Activated CD4-positive, alpha-beta memory T cell treated with anti-CD3 and anti-CD28 coated beads for 36 hours (primary cell): ENCODE measurements around the gene BCAP31. TPM values are rescaled to one million over a fixed set of nuclear protein-coding genes. Genes with fewer than 3 reads are reported as not detected.
A peak's percentile ranks its signal among the peaks of the same experiment; 100 is the strongest.

Experiments used
- CTCF ChIA-PET: fragments of 350-600 bp; sonication (Branson Sonifier 250); formaldehyde crosslinking; loops from one replicate; lab custom pipeline; 2021; ENCODE audit warnings: antibody characterized with exemption, inconsistent platforms; lab: Charles Lee
- POLR2A ChIA-PET: fragments of 350-600 bp; sonication (Branson Sonifier 250); formaldehyde crosslinking; loops from one replicate; lab custom pipeline; 2021; ENCODE audit warnings: antibody characterized with exemption; lab: Charles Lee
- DNase-seq: peaks from one replicate; pipeline ENCODE4 v3.0.0-alpha.2; 2020
- H3K27ac Mint-ChIP-seq: one replicate; pipeline ENCODE4 v1.8.0; 2021; ENCODE audit warnings: mixed read lengths
- H3K27me3 Mint-ChIP-seq: one replicate; pipeline ENCODE4 v1.8.0; 2021; ENCODE audit warnings: mixed read lengths
- H3K36me3 Mint-ChIP-seq: one replicate; pipeline ENCODE4 v1.8.0; 2021; ENCODE audit warnings: mixed read lengths
- H3K4me1 Mint-ChIP-seq: one replicate; pipeline ENCODE4 v1.8.0; 2021; ENCODE audit warnings: low read depth, mixed read lengths
- H3K4me3 Mint-ChIP-seq: one replicate; pipeline ENCODE4 v1.8.0; 2021; ENCODE audit warnings: mild to moderate bottlenecking, mixed read lengths
- H3K9me3 Mint-ChIP-seq: one replicate; pipeline ENCODE4 v1.8.0; 2021; ENCODE audit warnings: mixed read lengths
- intact Hi-C: fragments of 100-400 bp; cut with micrococcal nuclease; formaldehyde crosslinking; loops from one replicate; pipeline ENCODE4 v1.15.1; 2023
- total RNA-seq, 2 experiments: library from RNA; stranded (reverse); gene quantifications; one replicate each; pipeline ENCODE4 v1.2.3, GENCODE V29; 2021

BCAP31 gene
- total RNA-seq, 2 experiments from 2014 or later: 119 to 121 TPM

DNA sequence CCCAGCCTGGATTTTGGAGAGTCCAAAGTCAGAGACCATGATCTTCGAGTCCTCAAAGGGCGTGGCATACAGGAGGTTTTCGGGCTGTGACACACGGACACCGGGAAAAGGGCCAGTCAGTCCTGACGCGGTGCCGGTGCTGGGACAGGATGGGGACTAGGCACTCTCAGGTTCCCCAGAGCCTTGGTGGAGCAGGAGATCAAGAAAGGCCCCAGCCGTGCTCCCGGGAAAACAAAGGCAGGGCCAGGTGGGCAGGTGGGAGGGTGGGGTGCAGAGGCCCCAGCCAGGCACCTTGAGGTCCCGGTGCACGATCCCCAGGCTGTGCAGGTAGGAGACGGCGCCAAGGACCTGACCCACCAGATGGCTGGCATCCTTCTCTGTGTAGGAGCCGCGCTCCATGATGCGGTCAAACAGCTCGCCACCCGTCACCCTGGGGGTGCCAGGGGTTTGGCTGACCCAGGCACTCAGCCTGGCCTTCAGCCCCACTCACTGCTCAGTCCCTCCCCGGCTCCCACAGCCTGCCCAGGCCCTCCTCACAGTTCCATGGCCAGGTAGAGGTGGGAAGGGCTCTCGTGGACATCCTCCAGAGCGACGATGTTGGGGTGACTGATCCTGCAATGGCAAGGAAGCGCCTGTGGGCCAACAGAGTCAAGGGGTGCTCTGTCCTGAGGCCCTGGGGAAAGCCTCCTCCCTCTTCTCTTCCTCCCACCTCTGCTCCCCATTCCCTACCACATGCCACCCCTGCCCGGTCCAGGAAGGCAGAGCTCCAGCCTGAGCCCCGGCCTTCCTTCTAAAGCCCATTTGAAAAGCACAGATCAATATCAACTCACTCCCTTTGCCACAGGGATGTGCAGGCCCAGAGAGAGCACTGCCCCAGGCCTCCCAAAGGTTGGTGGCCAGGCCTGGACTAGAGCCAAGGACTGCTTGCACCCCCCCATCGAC, 52.3 kb downstream of the BCAP31 start:
- DNase-seq: no peak
- no peaks in the 10 kb centered on the region for H3K9me3 Mint-ChIP-seq
- CTCF ChIA-PET: interaction anchor here (1.5 to 5.5 kb wide), 2 partner anchors 62 to 133 kb away, joined by 5 to 35 read pairs; no protein-coding TSS in a partner anchor
- POLR2A ChIA-PET: no interaction called here
- intact Hi-C loops: no loop called here
- peaks cover 16% of the 10 kb centered on the region for H3K27me3 Mint-ChIP-seq
- peaks cover 9% of the 10 kb centered on the region for H3K4me1 Mint-ChIP-seq
- no peak overlapping the region for H3K4me3 Mint-ChIP-seq
- H3K36me3 Mint-ChIP-seq: no peaks in the 10 kb centered on the region
- no peak overlapping the region for H3K27ac Mint-ChIP-seq

DNA sequence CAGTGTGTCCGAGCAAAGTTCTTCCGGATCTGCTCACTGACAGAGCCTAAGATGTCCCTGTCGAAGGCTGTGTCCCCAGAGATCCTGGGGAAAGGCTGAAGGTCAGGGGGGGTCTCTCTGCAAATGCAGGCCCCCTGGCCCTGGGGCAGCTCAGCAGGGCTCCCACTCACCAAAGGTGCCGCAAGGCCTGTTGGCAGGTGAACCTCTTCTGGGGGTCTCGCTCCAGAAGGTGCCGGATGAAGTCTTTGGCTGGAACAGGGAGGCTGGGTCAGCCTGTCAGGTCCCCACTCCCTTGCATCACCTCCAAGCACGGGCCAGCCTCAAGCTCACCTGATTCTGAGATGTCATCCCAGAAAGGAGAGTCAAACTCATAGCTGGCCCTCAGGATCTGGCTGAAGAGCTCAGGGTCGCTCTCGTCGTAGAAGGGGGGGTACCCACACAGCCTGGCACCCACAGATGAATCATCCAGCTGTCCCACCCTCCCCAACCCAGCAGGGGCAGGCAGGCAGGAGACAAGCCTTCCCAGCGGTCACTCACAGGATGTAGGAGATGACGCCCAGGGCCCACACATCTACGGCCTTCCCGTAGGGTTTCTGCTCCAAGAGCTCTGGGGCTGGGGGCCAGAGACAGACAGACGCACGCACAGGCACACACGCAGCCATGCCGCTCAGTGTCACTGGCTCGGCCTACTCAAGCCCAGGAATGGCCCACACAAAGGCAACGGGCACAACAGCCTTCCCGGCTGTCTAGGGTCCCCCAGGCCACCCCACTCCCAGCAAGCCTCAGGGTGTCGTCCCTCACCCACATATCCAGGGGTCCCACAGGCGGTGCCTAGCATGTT, 53.2 kb downstream of the BCAP31 start:
- POLR2A ChIA-PET: no interaction called here
- no peaks in the 10 kb centered on the region for H3K9me3 Mint-ChIP-seq
- no peaks in the 10 kb centered on the region for H3K36me3 Mint-ChIP-seq
- peaks cover 9% of the 10 kb centered on the region for H3K4me1 Mint-ChIP-seq
- H3K27me3 Mint-ChIP-seq: peaks cover 16% of the 10 kb centered on the region
- CTCF ChIA-PET: interaction anchor here (0.5 to 6.3 kb wide), 4 partner anchors 61 to 132 kb away, joined by 3 to 49 read pairs (median 20); no protein-coding TSS in a partner anchor
- H3K4me3 Mint-ChIP-seq: no peak overlapping the region
- DNase-seq: no peak
- intact Hi-C loops: no loop called here
- H3K27ac Mint-ChIP-seq: no peak overlapping the region

GRCh38 chrX:153669901-153670731, 54.1 kb downstream of the BCAP31 start:
- ChIA-PET POLR2A (no interaction called here), CTCF (interaction anchor here (0.5 to 6.3 kb wide), 9 partner anchors 14 to 630 kb away, joined by 3 to 50 read pairs (median 6); no protein-coding TSS in a partner anchor)
- no peak overlapping the region for H3K27ac Mint-ChIP-seq
- intact Hi-C loops: loop anchor here (2.0 to 10.0 kb wide), 4 partner anchors 133 to 728 kb away; no protein-coding TSS in a partner anchor
- H3K36me3 Mint-ChIP-seq: no peaks in the 10 kb centered on the region
- H3K27me3 Mint-ChIP-seq: peaks cover 16% of the 10 kb centered on the region
- H3K9me3 Mint-ChIP-seq: no peaks in the 10 kb centered on the region
- no peak overlapping the region for H3K4me3 Mint-ChIP-seq
- DNase-seq: no peak
- H3K4me1 Mint-ChIP-seq: peaks cover 9% of the 10 kb centered on the region

DNA sequence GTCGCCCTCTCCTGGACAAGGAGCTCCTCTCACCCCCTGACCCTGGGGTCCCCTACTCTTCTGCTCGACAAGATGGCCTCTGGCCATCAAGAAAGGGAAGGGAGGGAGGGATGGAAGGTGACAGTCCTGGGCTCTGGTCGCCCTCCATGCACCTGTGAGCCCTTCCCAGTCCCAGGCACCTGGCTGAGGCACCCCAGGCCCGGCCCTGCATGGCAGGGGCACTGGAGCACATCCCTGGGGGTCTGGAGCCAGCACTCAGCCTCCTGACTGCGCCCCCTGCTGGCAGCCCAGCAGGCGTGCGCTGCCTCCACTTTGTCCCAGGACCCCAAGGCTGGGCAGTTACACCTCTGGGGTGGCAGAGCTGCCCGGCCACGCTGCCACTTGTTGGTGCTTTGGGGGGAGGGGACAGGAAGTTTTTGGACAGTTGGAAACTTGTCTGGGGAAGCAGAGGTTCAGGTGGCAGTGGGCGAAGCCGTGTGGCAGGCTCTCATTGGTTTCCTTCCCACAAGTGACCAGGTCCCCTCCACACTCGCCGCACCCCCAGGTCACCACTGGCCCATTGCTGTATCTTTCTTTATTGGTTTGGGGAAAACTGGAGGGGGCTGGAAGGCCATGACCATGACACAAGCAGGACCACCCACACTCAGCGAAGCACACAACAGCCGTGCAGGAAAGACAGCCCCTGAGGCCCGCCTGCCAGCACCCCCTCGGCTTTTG, 54.9 kb downstream of the BCAP31 start:
- no peak overlapping the region for H3K4me3 Mint-ChIP-seq
- intact Hi-C loops: loop anchor here (2.0 to 10.0 kb wide), 4 partner anchors 132 to 727 kb away; no protein-coding TSS in a partner anchor
- ChIA-PET POLR2A (no interaction called here), CTCF (interaction anchor here (0.7 to 6.3 kb wide), 20 partner anchors 10 to 727 kb away, joined by 3 to 50 read pairs (median 8); partner anchors contain the start of genes DUSP9 and SLC6A8)
- no peak overlapping the region for H3K27ac Mint-ChIP-seq
- H3K27me3 Mint-ChIP-seq: peaks cover 11% of the 10 kb centered on the region
- H3K4me1 Mint-ChIP-seq: peaks cover 9% of the 10 kb centered on the region
- no peaks in the 10 kb centered on the region for H3K9me3 Mint-ChIP-seq
- peak; percentile 43 for DNase-seq
- no peaks in the 10 kb centered on the region for H3K36me3 Mint-ChIP-seq

GRCh38 chrX:153668423-153669173, 55.6 kb downstream of the BCAP31 start:
- POLR2A ChIA-PET: no interaction called here
- intact Hi-C loops: loop anchor here (2.0 to 10.0 kb wide), 4 partner anchors 131 to 726 kb away; no protein-coding TSS in a partner anchor
- no peaks in the 10 kb centered on the region for H3K36me3 Mint-ChIP-seq
- H3K9me3 Mint-ChIP-seq: no peaks in the 10 kb centered on the region
- H3K4me1 Mint-ChIP-seq: peaks cover 7% of the 10 kb centered on the region
- no peak for DNase-seq
- peaks cover 8% of the 10 kb centered on the region for H3K27me3 Mint-ChIP-seq
- CTCF ChIA-PET: interaction anchor here (0.6 to 6.3 kb wide), 28 partner anchors 10 to 726 kb away, joined by 3 to 50 read pairs (median 6); partner anchors contain the start of genes DUSP9 and SLC6A8
- no peak overlapping the region for H3K4me3 Mint-ChIP-seq
- H3K27ac Mint-ChIP-seq: no peak overlapping the region

GRCh38 chrX:153667956-153668396, 56.2 kb downstream of the BCAP31 start:
- Mint-ChIP-seq H3K9me3 (no peaks in the 10 kb centered on the region), H3K27me3 (peaks cover 6% of the 10 kb centered on the region), H3K36me3 (no peaks in the 10 kb centered on the region), H3K4me1 (peaks cover 7% of the 10 kb centered on the region), H3K27ac (no peak overlapping the region), H3K4me3 (peak overlapping the region; percentile 65)
- ChIA-PET CTCF (interaction anchor here (0.6 to 6.3 kb wide), 26 partner anchors 11 to 726 kb away, joined by 3 to 50 read pairs (median 6); partner anchors contain the start of genes DUSP9, HAUS7 and SLC6A8), POLR2A (no interaction called here)
- intact Hi-C loops: loop anchor here (1.0 to 10.0 kb wide), 5 partner anchors 113 to 726 kb away; no protein-coding TSS in a partner anchor
- peak; percentile 87 for DNase-seq

- peaks cover 5% of the 10 kb centered on the region for H3K4me1 Mint-ChIP-seq
- peak overlapping the region; percentile 65 for H3K4me3 Mint-ChIP-seq
- H3K9me3 Mint-ChIP-seq: no peaks in the 10 kb centered on the region
- intact Hi-C loops: loop anchor here (1.0 to 10.0 kb wide), 4 partner anchors 112 to 725 kb away; no protein-coding TSS in a partner anchor
- no peaks in the 10 kb centered on the region for H3K36me3 Mint-ChIP-seq
- ChIA-PET POLR2A (no interaction called here), CTCF (interaction anchor here (0.7 to 6.3 kb wide), 29 partner anchors 8 to 725 kb away, joined by 3 to 50 read pairs (median 5); partner anchors contain the start of genes DUSP9, HAUS7 and SLC6A8)
- H3K27ac Mint-ChIP-seq: no peak overlapping the region
- peaks cover 3% of the 10 kb centered on the region for H3K27me3 Mint-ChIP-seq
- DNase-seq: no peak
Measured at GRCh38 chrX:153667281-153667955, 56.8 kb downstream of the BCAP31 start.

- Mint-ChIP-seq H3K4me1 (peaks cover 5% of the 10 kb centered on the region), H3K27ac (no peak overlapping the region), H3K36me3 (no peaks in the 10 kb centered on the region), H3K27me3 (peaks cover 5% of the 10 kb centered on the region), H3K4me3 (no peak overlapping the region), H3K9me3 (no peaks in the 10 kb centered on the region)
- CTCF ChIA-PET: interaction anchor here (0.9 to 6.3 kb wide), 4 partner anchors 16 to 724 kb away, joined by 3 to 50 read pairs (median 27); no protein-coding TSS in a partner anchor
- DNase-seq: no peak
- intact Hi-C loops: loop anchor here (5.0 to 10.0 kb wide), 3 partner anchors 129 to 724 kb away; no protein-coding TSS in a partner anchor
- POLR2A ChIA-PET: no interaction called here
Measured at GRCh38 chrX:153665726-153666306, 58.4 kb downstream of the BCAP31 start.

DNA sequence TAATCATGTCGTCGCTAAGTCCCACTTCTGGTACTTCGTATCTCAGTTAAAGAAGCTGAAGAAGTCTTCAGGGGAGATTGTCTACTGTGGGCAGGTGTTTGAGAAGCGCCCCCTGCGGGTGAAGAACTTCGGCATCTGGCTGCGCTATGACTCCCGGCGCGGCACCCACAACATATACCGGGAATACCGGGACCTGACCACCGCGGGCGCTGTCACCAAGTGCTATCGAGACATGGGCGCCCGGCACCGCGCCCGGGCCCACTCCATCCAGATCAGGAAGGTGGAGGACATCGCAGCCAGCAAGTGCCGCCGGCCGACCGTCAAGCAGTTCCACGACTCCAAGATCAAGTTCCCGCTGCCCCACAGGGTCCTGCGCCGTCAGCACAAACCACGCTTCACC, 61.9 kb downstream of the BCAP31 start:
- Mint-ChIP-seq H3K27ac (no peak overlapping the region), H3K4me3 (peak overlapping the region; percentile 59), H3K27me3 (peaks cover 5% of the 10 kb centered on the region), H3K9me3 (no peaks in the 10 kb centered on the region), H3K4me1 (no peaks in the 10 kb centered on the region), H3K36me3 (no peaks in the 10 kb centered on the region)
- intact Hi-C loops: loop anchor here (2.0 to 10.0 kb wide), 2 partner anchors 55 to 627 kb away; no protein-coding TSS in a partner anchor
- peak; percentile 66 for DNase-seq
- ChIA-PET CTCF (interaction anchor here (0.6 to 4.4 kb wide), 8 partner anchors 14 to 720 kb away, joined by 3 to 24 read pairs (median 9); partner anchors contain the start of genes CCNQ and DUSP9), POLR2A (no interaction called here)
